Activated T-helper 1 cell treated with anti-CD3 and anti-CD28 coated beads, Interleukin-2, amount 50 U/mL, for 16 hours (primary cell): ENCODE results near the gene DHDH.

Experiments
- DNase-seq, 2 donors: peaks; one replicate each; pipeline ENCODE4 v3.0.0-alpha.2; 2020; ENCODE audit warnings: low read depth in 1 of 2, low spot score in 1 of 2

DHDH gene

GRCh38 chr19:48991011-48991609, 57.6 kb downstream of the DHDH start:
- no peak for DNase-seq

- DNase-seq, result no peak
Measured at GRCh38 chr19:48991873-48992580, 58.5 kb downstream of the DHDH start.

GRCh38 chr19:48992581-48993174, 59.2 kb downstream of the DHDH start:
- DNase-seq, result no peak

GRCh38 chr19:48993175-48994034, 59.9 kb downstream of the DHDH start, which contains the start of the genes GYS1 and RUVBL2:
TSS of gene GYS1 (minus strand) at chr19:48993309. CDS start at chr19:48993112, 197 bp downstream.
TSS of gene RUVBL2 (plus strand) at chr19:48993887. CDS start at chr19:48993912, 25 bp downstream.
- peak; percentile 98 to 99 for DNase-seq

GRCh38 chr19:48994035-48994386, 60.5 kb downstream of the DHDH start:
- no peak for DNase-seq
